Mucosa of descending colon (tissue), 3 donors: Measurements from ENCODE around the gene NEK10. TPM values are rescaled to one million over a fixed set of nuclear protein-coding genes. Genes with fewer than 3 reads are reported as not detected.
"Not testable (repeated sequence)": the region's sequence is repeated elsewhere in the genome, so short reads cannot be mapped to it uniquely, and the experiment has no call there.

Experiments
- ATAC-seq: fragments of 200-7000 bp; cut with Tn5 transposase; one replicate; pipeline ENCODE4 v1.9.1; 2020; ENCODE audit warnings: mild to moderate bottlenecking, moderate library complexity
- DNase-seq, 3 donors: peaks; one replicate each; pipeline ENCODE4 v3.0.0-alpha.2; 2020
- H3K36me3 ChIP-seq: fragments of 200-600 bp; one replicate; pipeline ENCODE4 v1.8.0; 2021; ENCODE audit warnings: low read depth, mild to moderate bottlenecking
- H3K4me1 ChIP-seq: fragments of 200-600 bp; one replicate; pipeline ENCODE4 v1.8.0; 2021; ENCODE audit warnings: low read depth, mild to moderate bottlenecking
- H3K4me3 ChIP-seq: fragments of 200-600 bp; one replicate; pipeline ENCODE4 v1.8.0; 2021; ENCODE audit warnings: mild to moderate bottlenecking
- H3K9me3 ChIP-seq: fragments of 200-600 bp; one replicate; pipeline ENCODE4 v1.8.0; 2021; ENCODE audit warnings: mild to moderate bottlenecking
- CTCF ChIP-seq: fragments of 200-600 bp; IDR thresholded peaks from one replicate; pipeline ENCODE4 v1.8.0; 2022; ENCODE audit warnings: antibody characterized with exemption, mild to moderate bottlenecking
- intact Hi-C, 2 donors: fragments of 100-400 bp; cut with DNase I in 1 of 2; cut with micrococcal nuclease in 1 of 2; formaldehyde crosslinking; loops; one replicate each; pipeline versions ENCODE4 v1.11.0 to v1.11.1; 2022; cut with DNase I, micrococcal nuclease
- total RNA-seq, 3 donors: library from RNA; stranded (reverse); fragmentation: NEBNext Ultra II Directional in 2 of 3; extraction: Animal tissue kit (Norgen Biotek cat#: 25700) in 2 of 3; gene quantifications; one replicate each; pipeline versions ENCODE4 v1.2.1 to v1.2.4, GENCODE V29; 2021 to 2023
- donor health status: DM: no; HTN: no; CAD: no; lungs with moderate emphysema.
- donor health status: DM: no; HTN: no; CAD: no.
- donor health status: DM: no; HTN: yes; CAD: no.

Gene NEK10
- total RNA-seq, 3 donors from 2014 or later: 1.1 to 6.5 (median 1.4) TPM

DNA sequence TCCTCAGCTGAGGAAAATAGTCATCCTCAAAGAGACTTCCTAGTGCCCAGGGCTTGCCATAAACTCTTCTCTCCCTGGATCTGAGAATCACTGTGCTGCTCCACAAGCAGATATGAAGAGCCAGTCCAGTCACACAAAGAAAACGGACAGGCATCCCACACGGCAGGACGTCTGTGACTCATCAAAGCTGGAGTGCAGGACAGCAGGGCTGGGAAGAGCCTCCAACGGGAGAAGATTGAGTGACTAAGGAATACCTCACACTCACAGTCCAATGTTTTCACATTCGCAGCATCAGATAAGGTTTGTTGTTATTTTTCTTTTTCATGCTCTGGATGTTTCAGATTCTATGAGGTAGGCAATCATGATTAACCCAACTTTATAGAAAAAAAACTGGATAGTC lies 57.8 kb downstream of the NEK10 start:
- ATAC-seq: no peak
- DNase-seq: no peak
- no peak overlapping the region for H3K4me3 ChIP-seq
- H3K36me3 ChIP-seq: no peaks in the 10 kb centered on the region
- intact Hi-C loops: loop anchor here in 1 of 2 donors (10.0 kb wide), 2 partner anchors 153 to 373 kb away; no protein-coding TSS in a partner anchor
- H3K9me3 ChIP-seq: no peaks in the 10 kb centered on the region
- TF ChIP-seq CTCF: no peak
- H3K4me1 ChIP-seq: no peaks in the 10 kb centered on the region

DNA sequence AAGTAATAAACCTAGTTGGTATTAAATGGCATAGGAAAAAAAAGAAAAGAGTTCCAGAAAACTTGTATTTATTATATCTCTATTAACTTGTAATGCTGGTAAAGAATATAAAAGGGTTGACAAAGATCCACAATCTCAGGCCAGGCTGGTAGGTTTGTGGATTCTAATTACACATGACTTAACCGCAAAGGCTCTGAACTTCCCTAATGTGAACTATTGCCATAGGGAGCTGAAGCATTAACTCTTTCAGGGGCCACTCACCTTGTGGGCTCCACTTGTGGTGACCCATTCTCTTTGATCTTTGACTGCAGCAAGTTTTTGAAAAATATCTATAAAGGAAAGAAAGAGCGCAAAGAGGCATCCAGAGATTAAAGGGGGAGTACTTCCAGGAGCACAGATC lies 58.5 kb downstream of the NEK10 start:
- intact Hi-C loops: loop anchor here in 1 of 2 donors (10.0 kb wide), 2 partner anchors 154 to 374 kb away; no protein-coding TSS in a partner anchor
- no peak for DNase-seq
- H3K36me3 ChIP-seq: no peaks in the 10 kb centered on the region
- no peak overlapping the region for H3K4me3 ChIP-seq
- H3K4me1 ChIP-seq: no peaks in the 10 kb centered on the region
- no peaks in the 10 kb centered on the region for H3K9me3 ChIP-seq
- ATAC-seq: no peak
- no peak for TF ChIP-seq CTCF

DNA sequence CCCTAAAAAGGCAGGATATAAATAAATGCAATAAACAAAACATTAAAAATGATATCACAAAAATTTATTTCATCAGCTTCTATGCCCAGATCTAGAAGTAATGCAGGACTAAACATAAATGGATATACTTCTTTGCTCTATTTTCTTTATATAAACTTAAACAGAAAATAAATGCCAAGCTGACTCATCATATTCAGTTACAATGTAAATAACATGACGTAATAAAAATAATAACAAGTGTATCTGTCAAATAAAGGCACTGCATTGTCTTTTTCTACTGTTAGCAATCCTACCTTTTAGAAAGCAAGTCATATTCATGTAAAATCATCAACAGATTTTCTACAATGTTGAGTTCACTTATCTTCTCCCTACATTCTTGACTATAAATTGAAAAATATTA lies 61.6 kb downstream of the NEK10 start:
- Histone ChIP-seq H3K36me3 (no peaks in the 10 kb centered on the region), H3K9me3 (no peaks in the 10 kb centered on the region), H3K4me1 (no peaks in the 10 kb centered on the region), H3K4me3 (no peak overlapping the region)
- intact Hi-C loops: no loop called here
- no peak for TF ChIP-seq CTCF
- DNase-seq: no peak
- no peak for ATAC-seq

DNA sequence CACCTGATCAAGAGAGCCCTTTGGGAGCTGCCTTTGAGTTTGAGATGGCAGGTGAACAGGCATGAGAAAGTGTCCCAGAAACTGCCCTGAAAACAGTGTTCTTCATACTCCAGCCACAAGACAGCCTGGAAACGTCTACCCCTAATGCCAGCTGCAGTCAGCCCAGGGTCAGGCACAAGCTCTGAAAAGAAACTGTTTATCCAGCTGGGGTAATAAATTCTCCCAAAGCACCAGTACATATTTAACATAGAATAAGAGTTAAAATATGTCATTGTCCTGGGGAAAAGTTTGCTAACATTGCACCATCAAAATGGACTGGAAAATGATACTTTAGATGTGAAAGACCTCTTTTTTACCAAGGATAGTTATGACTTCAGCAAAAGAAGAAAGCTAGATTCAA lies 66.3 kb downstream of the NEK10 start:
- Histone ChIP-seq H3K4me3 (no peak overlapping the region), H3K4me1 (no peaks in the 10 kb centered on the region), H3K36me3 (no peaks in the 10 kb centered on the region), H3K9me3 (peaks cover 11% of the 10 kb centered on the region)
- TF ChIP-seq CTCF: no peak
- no peak for ATAC-seq
- no peak for DNase-seq
- intact Hi-C loops: no loop called here

GRCh38 chr3:27298981-27299380 lies 70.2 kb downstream of the NEK10 start:
- intact Hi-C loops, ATAC-seq: not testable (repeated sequence)

DNA sequence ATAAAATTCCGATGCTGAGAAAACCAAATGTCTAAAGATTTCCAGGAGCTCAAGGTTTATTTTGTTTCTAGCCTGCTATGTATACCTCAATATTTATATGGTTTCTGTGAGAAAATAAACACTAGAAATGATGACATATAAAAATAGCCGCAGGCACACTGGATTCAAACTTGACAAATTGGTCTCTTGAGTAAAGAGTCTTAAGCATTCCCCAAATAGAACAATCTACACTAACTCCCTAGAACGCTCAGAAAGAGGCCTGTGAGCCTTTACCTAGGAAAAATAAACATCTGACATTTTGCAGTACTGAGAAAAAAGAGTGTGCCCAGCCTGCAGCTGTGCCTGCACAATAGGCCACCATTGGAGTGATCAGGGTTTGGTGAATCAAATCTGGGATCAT lies 75.2 kb downstream of the NEK10 start:
- H3K36me3 ChIP-seq: no peaks in the 10 kb centered on the region
- no peak overlapping the region for H3K4me3 ChIP-seq
- no peak for ATAC-seq
- DNase-seq: no peak
- no peak for TF ChIP-seq CTCF
- intact Hi-C loops: no loop called here
- H3K9me3 ChIP-seq: peaks cover 3% of the 10 kb centered on the region
- peaks cover 5% of the 10 kb centered on the region for H3K4me1 ChIP-seq

More at GRCh38 chr3:27298981-27299380, 70.2 kb downstream of the NEK10 start:
- not testable (repeated sequence) for H3K4me1 ChIP-seq, H3K4me3 ChIP-seq, H3K36me3 ChIP-seq, DNase-seq
- peaks cover 11% of the 10 kb centered on the region for H3K9me3 ChIP-seq
